Measurements from ENCODE around the gene HSD17B1. TPM values are rescaled to one million over a fixed set of nuclear protein-coding genes. Genes with fewer than 3 reads are reported as not detected.
A peak's percentile ranks its signal among the peaks of the same experiment; 100 is the strongest.

HSD17B1 gene
- polyA plus RNA-seq, 1 donor from 2014 or later, result 1.0 TPM

- Histone ChIP-seq H3K4me3 (ENCODE audit: low read length) (peak overlapping the region; percentile 93), H3K9me2 (ENCODE audit: insufficient read depth, low read length) (no peaks in the 10 kb centered on the region), H3K36me3 (ENCODE audit: insufficient read depth, low read length) (no peaks in the 10 kb centered on the region), H2AFZ (ENCODE audit: low read depth, low read length) (no peak overlapping the region), H3K9me3 (ENCODE audit: low read length) (no peaks in the 10 kb centered on the region), H3K27me3 (ENCODE audit: insufficient read depth, low read depth, low read length) (no peaks in the 10 kb centered on the region), H3F3A (ENCODE audit: insufficient read depth, low read length, poor library complexity, severe bottlenecking) (no peaks in the 10 kb centered on the region), H3K9ac (ENCODE audit: low read length) (no peak overlapping the region), H3K4me2 (ENCODE audit: low read length) (no peak overlapping the region), H3K27ac (ENCODE audit: low read length) (no peak overlapping the region), H4K20me1 (ENCODE audit: insufficient read depth) (no peaks in the 10 kb centered on the region), H3K79me2 (replicated peaks; ENCODE audit: insufficient read depth, low read length) (peaks cover 16% of the 10 kb centered on the region)
- no peak for TF ChIP-seq MXI1 (conservative IDR thresholded peaks at IDR 0.05; ENCODE audit: poor library complexity, severe bottlenecking)
- TF ChIP-seq EZH2 (IDR thresholded peaks at IDR 0.05; ENCODE audit: borderline replicate concordance, insufficient read depth, low read length, poor library complexity, severe bottlenecking), result no peak
- TF ChIP-seq RAD21 (conservative IDR thresholded peaks at IDR 0.05), result no peak
- TF ChIP-seq TAF1 (IDR thresholded peaks at IDR 0.05; ENCODE audit: low read depth), result no peak
- no peak for TF ChIP-seq SMC3 (conservative IDR thresholded peaks at IDR 0.05; ENCODE audit: poor library complexity)
- no peak for TF ChIP-seq CTCF (IDR thresholded peaks at IDR 0.05; ENCODE audit: poor library complexity, severe bottlenecking)
- no peak for TF ChIP-seq EP300 (conservative IDR thresholded peaks at IDR 0.05; ENCODE audit: poor library complexity, severe bottlenecking)
- no peak for TF ChIP-seq REST (IDR thresholded peaks at IDR 0.05; ENCODE audit: borderline replicate concordance)
- no peak for TF ChIP-seq POLR2AphosphoS5 (IDR thresholded peaks at IDR 0.05)
Observed at GRCh38 chr17:42563950-42564349, 11.2 kb downstream of the HSD17B1 start.

GRCh38 chr17:42564815-42565522 lies 12.2 kb downstream of the HSD17B1 start:
- no peaks in the 10 kb centered on the region for H3K9me3 ChIP-seq (ENCODE audit: low read length)
- H3K27ac ChIP-seq (ENCODE audit: low read length), result no peak overlapping the region
- no peak overlapping the region for H3K9ac ChIP-seq (ENCODE audit: low read length)
- H3K27me3 ChIP-seq (ENCODE audit: insufficient read depth, low read depth, low read length), result no peaks in the 10 kb centered on the region
- no peaks in the 10 kb centered on the region for H4K20me1 ChIP-seq (ENCODE audit: insufficient read depth)
- peaks cover 16% of the 10 kb centered on the region for H3K79me2 ChIP-seq (replicated peaks; ENCODE audit: insufficient read depth, low read length)
- no peaks in the 10 kb centered on the region for H3K36me3 ChIP-seq (ENCODE audit: insufficient read depth, low read length)
- H3K4me2 ChIP-seq (ENCODE audit: low read length), result no peak overlapping the region
- no peaks in the 10 kb centered on the region for H3K9me2 ChIP-seq (ENCODE audit: insufficient read depth, low read length)
- no peaks in the 10 kb centered on the region for H3F3A ChIP-seq (ENCODE audit: insufficient read depth, low read length, poor library complexity, severe bottlenecking)
- H3K4me3 ChIP-seq (ENCODE audit: low read length), result no peak overlapping the region
- TF ChIP-seq TAF1 (IDR thresholded peaks at IDR 0.05; ENCODE audit: low read depth), result no peak
- TF ChIP-seq EZH2 (IDR thresholded peaks at IDR 0.05; ENCODE audit: borderline replicate concordance, insufficient read depth, low read length, poor library complexity, severe bottlenecking), result no peak
- TF ChIP-seq REST (IDR thresholded peaks at IDR 0.05; ENCODE audit: borderline replicate concordance), result no peak
- TF ChIP-seq SMC3 (conservative IDR thresholded peaks at IDR 0.05; ENCODE audit: poor library complexity), result no peak
- TF ChIP-seq EP300 (conservative IDR thresholded peaks at IDR 0.05; ENCODE audit: poor library complexity, severe bottlenecking), result no peak
- no peak overlapping the region for H2AFZ ChIP-seq (ENCODE audit: low read depth, low read length)

Data from neural cell (in vitro differentiated cells).